Ovary (tissue), 3 donors: ENCODE measurements around the gene NR2F2.

Source experiments
- CTCF ChIP-seq, 3 donors: fragments of 450-650 bp in 2 of 3; fragments of 200-600 bp in 1 of 3; IDR thresholded peaks; one replicate each; pipeline versions ENCODE4 v1.5.1 to v1.8.0; 2016 to 2022; ENCODE audit warnings: antibody characterized with exemption in 3 of 3, mild to moderate bottlenecking in 1 of 3
- POLR2A ChIP-seq: fragments of 450-650 bp; IDR thresholded peaks from one replicate; pipeline ENCODE4 v1.6.1; 2017; ENCODE audit warnings: antibody characterized with exemption, mild to moderate bottlenecking, moderate library complexity
- donor health status: DM: no; HTN: no; CAD: no.

DNA sequence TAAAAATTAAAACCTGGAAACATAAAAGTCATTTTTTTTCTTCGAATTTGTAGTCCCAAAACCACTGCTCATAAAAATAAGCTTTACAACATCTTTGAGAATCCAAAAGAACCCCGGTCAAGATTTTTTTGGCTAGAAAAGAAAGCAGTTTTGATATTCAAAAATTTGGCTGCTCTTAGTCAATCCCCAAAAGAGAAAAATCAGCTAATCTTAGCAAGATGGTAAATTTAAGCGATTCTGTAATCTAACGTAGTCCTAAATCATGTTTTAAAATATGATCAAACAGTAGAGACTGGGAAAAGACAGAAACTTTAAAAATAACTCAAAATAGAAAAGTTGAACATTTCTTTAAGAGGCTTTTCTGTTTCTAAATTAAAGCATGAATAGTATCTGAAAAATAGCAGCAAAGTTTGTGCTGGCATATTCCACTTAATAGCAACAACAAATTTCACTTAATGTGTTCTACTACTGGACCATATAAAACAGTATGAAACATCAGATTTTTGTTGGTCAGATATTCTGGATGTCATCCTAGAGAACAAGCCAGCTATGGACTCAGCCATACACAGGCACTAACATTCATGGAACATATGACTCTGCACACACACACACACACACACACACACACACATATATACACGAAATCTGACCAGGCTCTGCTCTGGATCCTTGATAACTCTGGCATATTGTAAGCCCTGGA is 19.1 kb upstream of the NR2F2 start:
- no peak for TF ChIP-seq CTCF (IDR thresholded peaks at IDR 0.05)
- no peak for TF ChIP-seq POLR2A
